GM04504 (cell line): ENCODE results near the gene SYNE2.

Experiments used
- DNase-seq: peaks from one replicate; pipeline ENCODE4 v3.0.0-alpha.2; 2012; ENCODE audit warnings: low read depth

Gene SYNE2

DNA sequence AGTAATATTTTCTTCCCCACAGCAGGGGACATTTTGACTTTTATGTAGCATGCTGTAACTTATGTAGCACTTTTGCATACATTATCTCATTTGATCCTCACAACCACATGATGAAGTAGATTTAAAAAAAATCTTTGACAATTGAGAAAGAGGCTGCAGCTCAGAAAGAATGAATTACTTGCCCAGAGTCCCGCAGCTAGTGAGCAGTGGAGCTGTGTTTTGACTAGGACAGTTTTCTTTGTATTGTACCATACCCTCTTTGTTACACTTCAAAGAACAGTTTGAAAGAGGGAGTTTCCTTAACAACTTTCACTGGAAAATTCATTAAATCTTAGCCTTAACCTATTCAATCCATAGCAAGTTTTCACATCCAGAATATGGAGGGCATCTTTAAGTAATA is 58.6 kb downstream of the SYNE2 start:
- DNase-seq: no peak

DNA sequence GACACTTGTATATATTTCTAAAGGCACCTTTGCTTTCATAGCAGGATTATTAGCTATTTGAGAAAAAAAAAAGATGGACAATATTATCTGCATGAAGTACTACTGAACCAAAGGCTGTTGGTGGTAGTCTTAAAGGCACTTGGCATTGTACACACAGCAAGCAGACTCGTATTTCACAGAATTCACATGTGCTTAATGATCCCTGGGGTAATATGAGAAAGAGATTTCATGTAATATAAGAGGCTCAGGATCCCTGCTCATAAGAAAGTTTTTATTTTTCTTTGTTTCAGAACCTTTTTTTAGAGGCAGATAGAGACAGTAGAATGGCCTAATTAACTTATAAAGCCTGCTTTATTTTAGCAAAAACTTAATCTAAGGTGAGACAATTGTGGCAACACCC is 59.5 kb downstream of the SYNE2 start:
- no peak for DNase-seq

DNA sequence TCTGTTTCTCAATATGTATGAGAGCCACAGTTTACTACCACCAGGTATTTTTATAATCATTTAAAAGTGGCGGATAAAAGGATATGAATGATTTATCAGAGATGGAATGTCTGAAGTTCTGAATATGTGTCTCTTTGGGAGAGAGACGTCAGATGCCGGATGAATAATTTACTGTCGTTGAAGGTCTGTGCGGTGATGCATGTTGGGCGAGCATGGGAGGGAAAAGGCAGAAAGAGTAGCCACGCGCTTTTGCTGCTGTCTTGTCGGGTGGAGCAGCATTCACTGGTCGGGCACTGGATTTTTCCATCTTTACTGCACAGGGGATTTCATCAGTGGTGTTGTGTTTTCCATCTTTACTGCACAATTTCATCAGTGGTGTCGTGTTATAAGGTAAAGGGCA is 65.6 kb downstream of the SYNE2 start:
- no peak for DNase-seq

DNA sequence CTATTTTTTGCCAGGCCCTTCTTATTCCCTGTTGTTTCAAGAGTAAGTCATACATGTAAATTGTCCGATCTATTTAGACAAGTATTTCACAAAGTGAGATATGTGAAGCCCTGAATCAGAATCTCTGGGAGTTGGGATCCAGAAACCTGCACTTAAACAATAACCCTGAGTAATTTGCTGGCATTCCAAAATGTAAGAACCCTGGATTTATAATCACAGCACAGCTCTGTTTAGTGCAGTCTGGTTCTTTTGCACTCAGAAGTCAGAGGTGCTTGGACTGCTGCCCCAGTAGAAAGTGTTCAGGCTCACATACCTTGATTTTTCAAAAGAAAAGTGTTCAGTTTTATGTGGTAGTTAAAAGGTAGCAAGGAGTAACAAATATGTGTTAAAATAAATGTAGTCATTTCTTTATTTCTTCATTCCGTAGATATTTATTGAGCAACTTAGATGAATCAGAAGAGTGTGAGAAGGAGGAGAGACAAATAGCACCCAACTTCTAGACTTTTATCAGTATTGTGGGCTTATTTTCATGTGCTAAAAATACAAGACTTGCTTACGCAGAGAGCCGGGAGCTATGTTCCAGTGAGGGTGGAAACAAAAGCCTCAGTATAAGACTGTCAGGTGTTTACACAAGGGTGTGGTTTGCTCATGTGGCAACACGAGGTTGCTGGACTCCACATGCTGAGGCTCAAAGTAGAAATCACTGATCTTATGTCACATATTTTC is 70.1 kb downstream of the SYNE2 start:
- no peak for DNase-seq

DNA sequence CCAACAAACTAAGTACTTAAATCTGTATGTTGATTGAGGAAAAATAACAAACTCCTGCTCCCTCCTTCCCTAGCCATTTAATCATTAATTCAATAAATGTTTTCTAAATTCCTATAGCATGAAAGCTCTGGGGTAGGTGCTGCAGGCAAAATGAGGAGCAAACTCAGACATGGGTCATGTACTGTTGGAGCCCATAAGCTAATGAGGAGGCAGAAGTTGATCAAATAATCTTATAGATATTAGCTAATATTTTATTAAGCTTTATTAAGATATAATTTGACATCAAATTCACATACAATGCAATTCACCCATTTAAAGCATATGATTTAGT is 70.6 kb downstream of the SYNE2 start:
- DNase-seq: no peak

DNA sequence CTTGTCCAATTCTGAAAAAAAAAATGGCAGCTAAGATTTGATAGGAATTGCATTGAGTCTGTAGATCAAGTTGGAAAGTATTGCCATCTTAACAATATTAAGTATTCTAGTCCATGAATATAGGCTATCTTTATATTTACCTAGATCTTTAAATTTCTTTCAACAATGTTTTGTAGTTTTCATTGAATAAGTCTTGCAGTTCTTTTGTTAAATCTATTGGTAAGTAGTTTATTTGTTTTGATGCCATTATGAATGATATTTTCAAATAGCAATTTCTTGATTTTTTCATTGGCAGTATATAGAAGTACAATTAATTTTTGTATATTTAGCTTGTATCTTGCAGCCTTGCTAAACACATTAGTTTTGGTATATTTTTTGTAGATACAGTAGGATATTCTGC is 71.6 kb downstream of the SYNE2 start:
- DNase-seq: no peak

DNA sequence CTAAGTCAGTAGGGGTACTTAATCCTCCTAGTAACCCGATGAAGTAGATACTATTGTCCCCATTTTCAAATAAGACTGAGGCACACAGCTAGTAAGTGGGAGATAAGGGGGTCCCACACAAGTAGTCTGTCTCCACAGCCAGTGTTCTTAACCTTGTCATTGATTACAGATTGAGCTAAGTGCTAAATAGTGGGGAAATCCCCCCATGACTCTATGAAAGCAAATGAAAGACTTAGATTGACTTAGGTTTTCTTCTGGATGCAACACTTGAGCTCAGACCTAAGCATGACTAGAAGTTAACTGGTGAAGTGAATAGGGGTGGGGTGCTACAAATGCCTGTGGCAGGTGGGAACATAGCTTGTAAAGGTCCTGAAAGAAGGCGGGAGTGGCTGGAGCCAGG is 73.8 kb downstream of the SYNE2 start:
- no peak for DNase-seq

DNA sequence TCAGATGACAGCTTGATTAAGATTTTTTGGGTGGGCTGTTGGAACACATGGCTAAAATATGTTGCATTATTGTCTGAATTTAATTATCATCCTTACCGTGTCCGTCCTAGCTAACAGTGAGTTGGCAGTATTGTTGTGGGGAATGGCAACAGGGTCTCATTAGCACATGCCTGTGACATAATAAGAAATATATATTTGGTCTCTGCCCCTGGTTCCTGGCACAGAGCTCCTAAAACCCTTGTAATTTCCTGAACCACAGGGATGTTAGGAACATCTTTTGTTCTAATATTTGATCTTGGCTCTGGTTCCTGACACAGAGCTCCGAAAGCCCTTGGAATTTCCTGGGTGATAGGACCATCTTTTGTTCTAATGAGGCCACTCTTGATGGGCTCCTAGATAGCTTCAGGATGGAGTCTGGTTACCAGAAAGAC is 76.0 kb downstream of the SYNE2 start:
- DNase-seq: no peak

DNA sequence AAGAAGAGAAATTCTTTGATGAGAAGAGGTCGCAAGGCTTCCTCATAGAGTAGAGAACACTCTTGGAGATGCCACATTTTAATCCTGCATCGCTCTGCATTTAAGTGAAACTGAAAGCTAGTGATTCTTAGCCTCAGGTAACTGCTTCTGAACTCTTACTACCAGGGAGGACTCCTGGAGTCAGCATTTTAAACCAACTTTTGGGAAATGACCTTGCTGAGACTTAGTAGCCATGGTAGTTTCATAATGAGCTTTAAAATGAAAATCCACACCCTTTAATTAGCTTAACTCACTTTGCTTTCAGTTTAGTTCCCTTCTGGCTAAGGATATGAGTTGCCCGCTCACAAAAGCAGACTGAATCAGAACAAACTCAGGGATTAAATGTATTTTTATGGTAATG is 80.3 kb downstream of the SYNE2 start:
- no peak for DNase-seq

DNA sequence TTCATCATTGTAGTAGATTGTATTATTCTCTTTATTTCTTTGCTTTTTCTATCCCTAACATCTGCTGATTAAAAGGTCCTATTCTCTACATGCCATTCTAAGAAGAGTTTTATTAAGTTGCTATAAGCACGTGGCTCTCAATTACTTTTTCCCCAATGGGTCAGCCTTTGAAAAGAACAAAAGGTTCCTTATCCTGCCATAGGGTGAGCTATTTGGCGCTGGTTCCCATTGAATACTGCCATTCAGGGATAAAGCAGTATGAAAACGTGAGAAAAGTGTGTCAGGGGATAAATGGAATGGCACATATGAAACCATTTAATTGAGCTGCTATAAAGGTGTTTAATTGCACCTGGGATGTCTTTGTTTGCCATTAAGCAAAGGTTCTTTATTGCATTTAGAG is 80.9 kb downstream of the SYNE2 start:
- no peak for DNase-seq

DNA sequence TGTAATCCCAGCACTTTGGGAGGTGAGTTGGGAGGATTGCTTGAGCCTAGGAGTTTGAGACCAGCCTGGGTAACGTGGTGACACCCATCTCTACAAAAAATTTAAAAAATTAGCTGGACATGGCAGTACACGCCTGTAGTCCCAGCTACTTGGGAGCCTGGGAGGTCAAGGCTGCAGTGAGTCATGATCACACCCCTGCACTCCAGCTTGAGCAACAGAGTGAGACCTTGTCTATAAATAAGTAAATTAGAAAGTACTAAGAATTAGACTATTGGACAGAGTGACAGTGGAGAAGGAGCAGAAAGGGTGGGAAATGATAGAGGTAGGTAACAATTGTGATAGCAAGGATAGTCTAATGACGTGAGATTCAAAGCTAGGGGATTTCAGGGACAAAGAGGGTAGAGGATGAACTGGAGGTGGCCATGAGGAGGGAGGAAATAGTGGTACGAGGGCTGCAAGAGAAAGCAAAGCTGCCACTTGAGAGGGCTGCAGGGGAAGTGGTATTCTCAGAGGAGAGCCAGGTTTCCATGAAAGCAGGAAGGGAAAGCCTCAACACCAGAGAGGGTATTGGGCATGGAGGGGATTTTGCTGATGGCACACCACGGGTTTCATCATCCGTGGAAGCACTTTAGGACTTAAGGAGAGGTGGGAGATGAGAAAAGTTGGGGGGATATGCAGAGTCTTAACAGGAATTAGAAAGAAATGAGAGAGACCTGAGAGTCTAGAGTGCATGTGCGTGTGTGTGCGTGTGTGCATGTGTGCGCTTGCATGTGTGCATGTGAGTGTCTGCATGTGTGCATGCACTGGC is 85.6 kb downstream of the SYNE2 start:
- DNase-seq: no peak

DNA sequence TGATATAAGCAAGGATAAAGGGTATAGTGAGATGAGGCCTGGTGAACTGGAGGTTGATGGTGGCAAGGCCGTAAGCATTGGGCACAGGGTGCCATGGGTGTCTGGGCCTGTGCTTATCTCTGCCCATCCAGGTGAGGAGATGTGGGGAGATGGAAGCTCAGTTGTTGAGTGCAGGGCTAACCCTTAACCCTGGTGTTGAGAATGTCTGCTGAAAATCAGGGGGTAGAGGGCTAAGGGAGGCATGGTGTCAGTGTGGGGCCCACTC is 86.1 kb downstream of the SYNE2 start:
- no peak for DNase-seq

DNA sequence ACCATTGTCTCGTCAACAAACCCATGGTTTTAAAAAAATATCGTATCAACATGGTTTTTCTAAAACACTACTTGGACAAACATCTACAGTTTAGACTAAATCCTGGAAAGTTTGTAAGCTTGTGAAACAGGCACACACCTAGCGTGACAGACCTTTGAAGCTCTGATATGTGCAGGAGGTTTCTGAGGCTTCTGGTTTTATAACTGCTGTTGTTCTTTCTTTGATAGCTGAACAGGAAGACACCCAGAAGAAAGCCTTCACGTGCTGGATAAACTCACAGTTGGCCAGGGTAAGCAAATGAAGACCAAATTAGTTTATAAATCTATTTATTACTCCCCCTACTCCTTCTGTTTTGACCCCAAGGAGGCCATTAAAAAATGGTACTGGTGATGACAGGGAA is 87.6 kb downstream of the SYNE2 start:
- no peak for DNase-seq

DNA sequence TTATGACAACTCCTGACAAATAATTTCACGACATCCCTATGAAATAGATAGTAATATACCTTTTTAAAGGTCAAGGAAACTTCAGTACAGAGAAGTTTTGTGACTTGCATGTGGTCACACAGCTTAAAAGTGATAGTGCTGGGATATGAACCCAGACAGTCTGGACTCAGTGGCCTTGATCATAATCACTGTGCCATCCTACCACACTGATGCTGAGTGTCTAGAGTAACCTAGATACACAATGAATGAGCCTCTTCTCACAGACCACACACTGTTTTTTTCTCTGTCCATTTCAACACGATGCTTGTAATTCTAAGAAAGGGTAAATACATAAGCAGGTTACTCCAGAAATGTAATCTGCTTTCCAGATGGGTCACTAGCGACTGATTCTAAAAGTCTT is 88.2 kb downstream of the SYNE2 start:
- DNase-seq: no peak

DNA sequence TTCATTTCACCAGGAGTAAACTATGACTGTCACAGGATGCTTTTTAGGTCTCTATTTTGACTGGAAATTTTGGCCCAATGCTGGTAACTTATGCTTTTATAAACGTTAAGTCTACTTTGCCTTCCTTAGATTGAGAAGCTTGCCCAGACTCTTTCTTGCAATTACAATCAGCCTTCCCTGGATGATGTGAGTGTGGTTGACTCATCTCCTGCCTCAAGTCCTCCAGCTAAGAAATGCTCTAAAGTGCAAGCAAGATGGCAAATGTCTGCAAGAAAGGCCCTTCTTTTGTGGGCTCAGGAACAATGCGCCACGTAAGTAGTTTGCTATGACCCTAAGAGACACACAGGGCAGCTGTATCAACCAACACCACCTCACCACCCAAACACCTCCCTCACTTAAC is 96.9 kb downstream of the SYNE2 start:
- DNase-seq: no peak

DNA sequence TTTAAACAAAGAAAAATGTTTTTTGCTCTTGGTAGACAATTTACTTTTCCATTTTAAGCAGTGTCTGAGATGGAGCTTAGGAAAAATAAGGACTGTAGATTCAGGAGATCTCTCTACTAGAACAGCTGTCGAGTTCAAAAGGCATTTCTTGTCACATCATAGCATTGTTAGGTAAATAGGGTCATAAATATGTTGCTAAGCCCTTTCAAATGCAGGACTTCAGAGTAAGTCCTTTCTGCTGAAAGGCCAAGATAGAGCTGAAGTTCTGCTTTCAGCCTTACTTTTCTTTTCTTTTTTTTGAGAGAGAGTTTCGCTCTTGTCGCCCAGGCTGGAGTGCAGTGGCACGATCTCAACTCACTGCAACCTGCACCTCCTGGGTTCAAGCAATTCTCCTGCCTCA is 98.2 kb downstream of the SYNE2 start:
- no peak for DNase-seq

DNA sequence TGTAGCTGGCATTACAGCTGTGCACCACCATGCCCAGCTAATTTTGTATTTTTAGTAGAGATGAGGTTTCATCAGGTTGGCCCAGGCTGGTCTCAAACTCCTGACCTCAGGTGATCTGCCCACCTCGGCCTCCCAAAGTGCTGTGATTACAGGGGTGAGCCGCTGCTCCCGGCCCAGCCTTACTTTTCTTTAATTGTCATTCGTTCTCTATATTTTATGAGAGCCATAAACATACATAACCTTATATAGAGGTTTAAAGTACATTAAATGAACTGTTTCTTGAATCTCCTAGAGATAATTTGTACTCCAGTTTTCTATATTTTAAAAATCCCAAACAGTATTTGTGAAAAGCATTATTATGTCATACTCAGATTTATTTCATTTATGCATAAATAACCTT is 98.6 kb downstream of the SYNE2 start:
- DNase-seq: no peak

DNA sequence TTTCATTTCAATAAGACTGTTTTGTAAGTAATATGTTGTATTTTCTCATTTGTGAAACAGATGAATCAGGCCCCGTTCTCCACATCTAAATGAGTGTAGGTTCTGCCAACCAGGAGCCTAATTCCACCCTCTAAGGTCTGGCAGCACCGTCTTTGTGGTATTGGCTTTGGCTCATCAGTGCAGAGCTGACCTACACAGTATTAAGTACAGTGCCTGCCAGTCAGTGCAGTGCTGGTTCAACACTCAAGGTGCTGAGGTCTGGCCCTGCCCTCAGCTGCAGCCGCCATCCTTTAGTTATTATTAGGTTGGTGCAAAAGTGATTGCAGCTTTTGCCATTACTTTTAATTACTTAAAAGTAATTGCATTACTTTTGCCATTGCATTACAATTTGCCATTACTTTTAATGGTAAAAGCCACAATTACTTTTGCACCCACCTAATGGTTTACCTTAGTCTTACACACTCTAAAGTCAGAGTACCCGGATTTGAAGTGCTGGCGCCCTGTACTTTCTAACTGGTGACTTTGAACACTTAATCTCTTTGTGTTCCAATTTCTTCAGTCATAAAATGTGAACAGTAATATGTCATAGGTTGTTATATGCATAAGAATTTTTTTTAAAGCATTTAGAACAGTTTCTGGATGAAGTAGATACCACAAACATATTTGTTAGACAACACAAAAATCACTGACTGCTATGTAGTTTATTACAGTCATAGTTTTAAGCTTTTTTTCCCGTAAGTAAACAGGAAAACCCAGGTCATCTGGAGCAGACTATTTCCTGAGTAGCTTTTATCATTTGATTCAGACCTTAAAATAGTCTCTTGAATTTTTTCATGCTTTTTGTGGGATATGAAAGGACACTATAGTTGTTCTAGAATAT is 99.5 kb downstream of the SYNE2 start:
- DNase-seq: no peak

DNA sequence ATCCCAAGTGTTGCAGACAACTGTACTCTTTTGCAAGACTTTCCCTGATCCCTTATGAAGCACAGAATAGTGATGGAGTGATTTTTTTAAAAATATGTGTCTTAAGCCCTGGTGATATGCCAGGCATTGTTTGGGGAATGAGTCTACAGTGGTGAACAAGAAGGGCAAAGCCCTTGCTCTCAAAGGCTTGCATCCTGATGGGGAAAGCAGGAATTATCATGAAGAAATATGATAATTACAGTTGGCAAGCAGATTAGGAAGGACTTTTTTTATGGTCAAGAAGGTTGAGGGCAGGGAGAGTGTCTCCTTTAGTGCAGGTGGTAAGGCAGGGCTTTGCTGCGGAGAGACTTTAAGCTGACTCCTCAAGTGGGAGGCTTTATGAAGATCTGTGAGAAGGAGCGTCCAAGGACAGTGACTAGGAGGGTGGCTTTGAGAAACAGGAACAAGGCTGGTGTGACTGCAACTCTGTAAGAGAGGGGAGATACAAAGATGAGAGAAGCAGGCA is 100.2 kb downstream of the SYNE2 start:
- peak; percentile 7 for DNase-seq

DNA sequence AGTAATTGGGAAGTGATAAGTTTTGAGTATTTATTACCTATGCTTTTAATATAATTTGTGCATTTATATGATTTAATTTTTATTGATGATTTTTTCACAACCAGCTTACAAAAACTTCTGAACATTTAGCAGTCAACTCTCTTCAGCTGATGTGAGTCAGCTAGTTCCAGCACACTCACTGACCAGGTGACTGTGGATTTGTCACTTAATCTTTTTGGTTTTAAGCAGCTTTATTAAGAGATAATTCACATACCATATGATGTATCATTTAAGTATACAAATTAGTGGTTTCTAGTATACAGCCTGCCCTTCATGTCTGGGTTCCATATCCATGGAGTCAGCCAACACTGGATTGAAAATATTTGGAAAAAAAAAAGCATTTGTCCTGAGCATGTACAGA is 103.5 kb downstream of the SYNE2 start:
- DNase-seq: no peak

DNA sequence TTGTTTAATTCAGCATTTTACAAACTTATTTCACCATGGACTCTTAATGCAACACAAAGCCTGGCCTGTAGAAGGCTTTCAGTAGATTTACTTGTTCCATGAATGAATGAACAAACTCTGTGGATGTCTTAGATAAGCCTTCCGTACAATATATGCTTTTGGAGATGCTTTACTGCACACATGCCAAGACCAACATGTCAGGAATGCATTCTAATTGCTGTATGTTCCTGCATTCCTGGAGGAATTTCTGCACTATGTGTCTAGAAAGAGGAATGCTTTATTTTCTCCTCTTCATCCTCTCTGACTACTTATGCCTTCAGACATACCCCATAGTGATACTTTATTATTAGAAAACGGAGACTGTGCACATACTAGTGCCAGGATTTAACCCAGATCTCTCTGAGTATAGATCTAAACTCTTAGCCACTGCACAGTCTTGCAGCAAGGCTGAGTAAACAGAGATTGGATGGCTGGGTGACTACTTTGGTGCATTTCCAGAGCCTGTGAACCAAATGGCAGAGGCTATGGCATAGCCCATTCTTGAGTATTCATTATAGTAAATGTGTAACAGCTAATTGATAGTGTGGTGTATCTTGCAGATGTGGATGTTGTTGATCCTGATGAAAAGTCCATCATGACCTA is 108.2 kb downstream of the SYNE2 start:
- no peak for DNase-seq

DNA sequence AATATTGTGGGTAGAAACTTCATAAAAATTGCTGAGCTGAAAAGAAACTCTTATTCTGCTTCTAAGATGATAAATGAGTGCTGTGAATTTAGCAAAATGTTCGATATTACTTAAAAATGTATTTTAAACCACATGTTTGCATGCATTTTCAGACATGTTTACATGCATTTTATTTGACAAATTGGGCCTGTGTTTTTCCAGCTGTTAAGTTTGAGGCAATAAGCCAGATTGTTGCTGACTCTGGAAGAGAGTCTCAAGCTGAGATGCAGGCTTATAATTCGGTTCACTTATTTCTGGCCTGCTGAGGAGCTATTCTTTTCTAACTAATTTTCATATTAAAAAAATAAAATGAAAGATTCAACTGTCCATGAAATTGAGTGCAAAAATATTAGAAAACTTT is 110.1 kb downstream of the SYNE2 start:
- DNase-seq: no peak

DNA sequence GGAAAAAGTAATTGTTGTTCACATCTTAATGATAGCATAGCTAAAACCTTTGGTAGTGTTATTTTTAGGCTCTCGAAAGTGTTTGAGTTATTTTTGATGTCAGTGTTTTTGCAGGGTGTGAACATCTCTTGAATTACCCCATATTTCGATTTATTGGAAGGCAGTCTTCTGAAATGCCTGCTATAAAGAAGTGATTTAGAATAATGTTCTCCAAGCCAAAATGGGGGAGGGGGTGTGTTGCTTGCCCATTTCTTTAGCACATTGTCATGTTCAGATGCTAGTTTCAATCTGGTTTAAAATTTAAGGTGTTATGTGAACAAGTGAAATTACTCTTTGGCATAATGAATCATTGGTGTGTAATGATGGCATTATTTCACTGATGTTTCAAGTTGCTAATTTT is 110.6 kb downstream of the SYNE2 start:
- DNase-seq: no peak
